Glutamatergic neuron (in vitro differentiated cells): ENCODE measurements around the gene PKP2. TPM values are rescaled to one million over a fixed set of nuclear protein-coding genes. Genes with fewer than 3 reads are reported as not detected.

Source experiments
- DNase-seq: peaks from one replicate; pipeline ENCODE4 v3.0.0; 2022
- H3K27ac Mint-ChIP-seq: one replicate; pipeline ENCODE4 v1.8.0; 2020; ENCODE audit warnings: mild to moderate bottlenecking, mixed read lengths, inconsistent platforms; ENCODE audit not compliant: unreplicated experiment
- H3K27me3 Mint-ChIP-seq: one replicate; pipeline ENCODE4 v1.8.0; 2020; ENCODE audit warnings: mild to moderate bottlenecking, moderate library complexity, mixed read lengths, inconsistent platforms; ENCODE audit not compliant: unreplicated experiment
- H3K36me3 Mint-ChIP-seq: one replicate; pipeline ENCODE4 v1.8.0; 2020; ENCODE audit warnings: mild to moderate bottlenecking, mixed read lengths, inconsistent platforms; ENCODE audit not compliant: unreplicated experiment
- H3K4me1 Mint-ChIP-seq: one replicate; pipeline ENCODE4 v1.8.0; 2020; ENCODE audit warnings: mild to moderate bottlenecking, low read depth, mixed read lengths, inconsistent platforms; ENCODE audit not compliant: unreplicated experiment
- H3K4me3 Mint-ChIP-seq: one replicate; pipeline ENCODE4 v1.8.0; 2020; ENCODE audit warnings: mild to moderate bottlenecking, mixed read lengths, inconsistent platforms; ENCODE audit not compliant: unreplicated experiment
- H3K9me3 Mint-ChIP-seq: one replicate; pipeline ENCODE4 v1.8.0; 2020; ENCODE audit warnings: mild to moderate bottlenecking, moderate library complexity, mixed read lengths, inconsistent platforms; ENCODE audit not compliant: unreplicated experiment
- CTCF ChIP-seq: fragments of 200-600 bp; sonication (generic); IDR thresholded peaks from one replicate; pipeline ENCODE4 v1.5.0; 2021; ENCODE audit not compliant: partially characterized antibody, unreplicated experiment
- total RNA-seq: library from RNA; stranded (reverse); fragmentation: NEBNext Ultra II Directional; extraction: Animal tissue kit (Norgen Biotek cat#: 25700); gene quantifications from one replicate; pipeline ENCODE4 v1.2.1, GENCODE V29; 2021; ENCODE audit not compliant: unreplicated experiment

PKP2 gene
- total RNA-seq, 1 donor from 2014 or later: 2.5 TPM

GRCh38 chr12:32821293-32821692, 75.3 kb downstream of the PKP2 start:
- no peak for DNase-seq
- H3K27ac Mint-ChIP-seq: no peak overlapping the region
- H3K4me3 Mint-ChIP-seq: no peak overlapping the region
- H3K27me3 Mint-ChIP-seq: no peaks in the 10 kb centered on the region
- no peaks in the 10 kb centered on the region for H3K36me3 Mint-ChIP-seq
- no peak for TF ChIP-seq CTCF
- H3K4me1 Mint-ChIP-seq: peaks cover 13% of the 10 kb centered on the region
- H3K9me3 Mint-ChIP-seq: no peaks in the 10 kb centered on the region

- peaks cover 1% of the 10 kb centered on the region for H3K27me3 Mint-ChIP-seq
- no peaks in the 10 kb centered on the region for H3K9me3 Mint-ChIP-seq
- H3K4me3 Mint-ChIP-seq: no peak overlapping the region
- no peaks in the 10 kb centered on the region for H3K36me3 Mint-ChIP-seq
- DNase-seq: no peak
- peak overlapping the region; percentile 60 for H3K27ac Mint-ChIP-seq
- peaks cover 13% of the 10 kb centered on the region for H3K4me1 Mint-ChIP-seq
- TF ChIP-seq CTCF: no peak
Measured at GRCh38 chr12:32820376-32820931, 76.1 kb downstream of the PKP2 start.

GRCh38 chr12:32819424-32819823, 77.2 kb downstream of the PKP2 start:
- H3K9me3 Mint-ChIP-seq: no peaks in the 10 kb centered on the region
- DNase-seq: no peak
- peaks cover 13% of the 10 kb centered on the region for H3K4me1 Mint-ChIP-seq
- H3K4me3 Mint-ChIP-seq: no peak overlapping the region
- no peaks in the 10 kb centered on the region for H3K36me3 Mint-ChIP-seq
- no peak for TF ChIP-seq CTCF
- peak overlapping the region; percentile 60 for H3K27ac Mint-ChIP-seq
- peaks cover 1% of the 10 kb centered on the region for H3K27me3 Mint-ChIP-seq

- TF ChIP-seq CTCF: no peak
- Mint-ChIP-seq H3K4me3 (no peak overlapping the region), H3K9me3 (no peaks in the 10 kb centered on the region), H3K27me3 (peaks cover 1% of the 10 kb centered on the region), H3K4me1 (no peaks in the 10 kb centered on the region), H3K27ac (peak overlapping the region; percentile 11), H3K36me3 (peaks cover 21% of the 10 kb centered on the region)
- DNase-seq: no peak
Measured at GRCh38 chr12:32811686-32812392, 84.7 kb downstream of the PKP2 start.

GRCh38 chr12:32809846-32810245, 86.7 kb downstream of the PKP2 start:
- TF ChIP-seq CTCF: no peak
- Mint-ChIP-seq H3K27ac (no peak overlapping the region), H3K27me3 (no peaks in the 10 kb centered on the region), H3K9me3 (no peaks in the 10 kb centered on the region), H3K4me1 (no peaks in the 10 kb centered on the region), H3K36me3 (peaks cover 24% of the 10 kb centered on the region), H3K4me3 (no peak overlapping the region)
- no peak for DNase-seq
